Naive thymus-derived CD8-positive, alpha-beta T cell (primary cell): Measurements from ENCODE around the gene ISYNA1. TPM values are rescaled to one million over a fixed set of nuclear protein-coding genes. Genes with fewer than 3 reads are reported as not detected.

ENCODE experiments used
- ATAC-seq, 2 donors: fragments of 150-1000 bp; cut with Tn5 transposase in 1 of 2; sonication (Bioruptor Pico), chemical (Tn5 transposase) in 1 of 2; 1 replicate in 1 of 2; 2 replicates in 1 of 2; pipeline ENCODE4 v1.10.0; 2021; ENCODE audit warnings: mild to moderate bottlenecking in 2 of 2, moderate library complexity in 2 of 2
- POLR2A ChIA-PET: fragments of 350-600 bp; sonication (Branson Sonifier 250); formaldehyde crosslinking; loops from one replicate; lab custom pipeline; 2021; ENCODE audit warnings: antibody characterized with exemption; lab: Charles Lee
- DNase-seq, 10 donors: peaks; one replicate each; pipeline versions ENCODE4 v3.0.0 to v3.0.0-alpha.2; 2020 to 2022
- H3K27ac Mint-ChIP-seq, 10 donors: one replicate each; pipeline ENCODE4 v1.8.0; 2020 to 2022; ENCODE audit warnings: mild to moderate bottlenecking in 10 of 10, mixed read lengths in 10 of 10, moderate library complexity in 4 of 10, inconsistent platforms in 1 of 10
- H3K27me3 Mint-ChIP-seq, 5 donors: one replicate each; pipeline ENCODE4 v1.8.0; 2021 to 2022; ENCODE audit warnings: mixed read lengths in 5 of 5
- H3K36me3 Mint-ChIP-seq, 3 donors: one replicate each; pipeline ENCODE4 v1.8.0; 2020 to 2022; ENCODE audit warnings: mixed read lengths in 3 of 3, mild to moderate bottlenecking in 2 of 3, inconsistent platforms in 1 of 3
- H3K4me1 Mint-ChIP-seq, 4 donors: one replicate each; pipeline ENCODE4 v1.8.0; 2021 to 2022; ENCODE audit warnings: mixed read lengths in 4 of 4
- H3K4me3 Mint-ChIP-seq, 10 donors: one replicate each; pipeline ENCODE4 v1.8.0; 2020 to 2022; ENCODE audit warnings: mild to moderate bottlenecking in 10 of 10, mixed read lengths in 10 of 10, moderate library complexity in 6 of 10, inconsistent platforms in 1 of 10
- H3K9me3 Mint-ChIP-seq, 9 donors: one replicate each; pipeline ENCODE4 v1.8.0; 2020 to 2022; ENCODE audit warnings: mixed read lengths in 9 of 9, mild to moderate bottlenecking in 3 of 9, inconsistent platforms in 1 of 9, moderate library complexity in 1 of 9
- polyA plus RNA-seq, 3 donors: library from polyadenylated mRNA; unstranded; fragments of 300-500 nt; fragmentation: Illumina TruSeq; gene quantifications; one replicate each; pipeline ENCODE4 v1.2.3, GENCODE V29; 2021
- total RNA-seq, 8 experiments: library from RNA in 2 of 8; stranded (reverse) in 2 of 8; gene quantifications; one replicate each; pipeline ENCODE4 v1.2.3 and lab custom pipeline; 2021 to 2026

Gene ISYNA1
- total RNA-seq (10 to 100 TPM; 62.5 to 63.7 TPM), polyA plus RNA-seq (10 to 100 TPM; 28.3 to 53.2 (median 40.4) TPM), total RNA-seq (lab: John Stamatoyannopoulos, UW) (13.2 to 30.6 (median 23.6) reads per million in 6 experiments)

- POLR2A ChIA-PET = interaction anchor here (0.6 to 1.1 kb wide), 9 partner anchors 9 to 262 kb away, joined by 3 to 7 read pairs (median 4); partner anchors contain the start of genes ELL, JUND and SSBP4
- H3K9me3 Mint-ChIP-seq = peaks cover 0 to 2% (median 0%) of the 10 kb centered on the region in 9 donors
- no peaks in the 10 kb centered on the region for H3K27me3 Mint-ChIP-seq
- H3K4me1 Mint-ChIP-seq = peaks cover 16 to 58% (median 43%) of the 10 kb centered on the region in 4 donors
- ATAC-seq (peak; percentile 32 to 37), DNase-seq (peak; percentile 34 to 87 (median 56))
- H3K27ac Mint-ChIP-seq = peak within 1 kb of the TSS in 9 of 10 donors; percentile 37 to 89 (median 88)
- peaks cover 0 to under 1% (median 0%) of the 10 kb centered on the region in 3 donors for H3K36me3 Mint-ChIP-seq
- H3K4me3 Mint-ChIP-seq = peak within 1 kb of the TSS; percentile 74 to 89 (median 82)
Observed at GRCh38 chr19:18437491-18438330, at the start of gene ISYNA1. ISYNA1 (minus strand) TSS chr19:18438133; CDS start chr19:18437979, 154 bp downstream.

- no peaks in the 10 kb centered on the region for H3K9me3 Mint-ChIP-seq
- peak overlapping the region in 2 of 10 donors; percentile 19 to 60 for H3K4me3 Mint-ChIP-seq
- H3K36me3 Mint-ChIP-seq = peaks cover 0 to 3% (median 0%) of the 10 kb centered on the region in 3 donors
- no peak for ATAC-seq
- POLR2A ChIA-PET = no interaction called here
- H3K4me1 Mint-ChIP-seq = peaks cover 20 to 80% (median 67%) of the 10 kb centered on the region in 4 donors
- H3K27me3 Mint-ChIP-seq = no peaks in the 10 kb centered on the region
- peak overlapping the region in 7 of 10 donors; percentile 16 to 69 (median 59) for H3K27ac Mint-ChIP-seq
- no peak for DNase-seq
Observed at GRCh38 chr19:18486746-18487145, 48.8 kb upstream of the ISYNA1 start.

- no peak for DNase-seq
- ATAC-seq = peak in 1 of 2 donors; percentile 40
- POLR2A ChIA-PET = interaction anchor here (0.6 to 1.4 kb wide), 2 partner anchors 85 to 86 kb away, joined by 3 read pairs; partner anchors contain the start of gene UBA52
- peak overlapping the region in 4 of 10 donors; percentile 63 to 70 (median 67) for H3K27ac Mint-ChIP-seq
- no peaks in the 10 kb centered on the region for H3K27me3 Mint-ChIP-seq
- no peaks in the 10 kb centered on the region for H3K9me3 Mint-ChIP-seq
- H3K4me1 Mint-ChIP-seq = peaks cover 26 to 87% (median 74%) of the 10 kb centered on the region in 4 donors
- peak overlapping the region in 1 of 10 donors; percentile 26 for H3K4me3 Mint-ChIP-seq
- H3K36me3 Mint-ChIP-seq = peaks cover 0 to 3% (median 0%) of the 10 kb centered on the region in 3 donors
Observed at GRCh38 chr19:18484992-18485391, 47.1 kb upstream of the ISYNA1 start.

GRCh38 chr19:18483119-18483890 lies 45.4 kb upstream of the ISYNA1 start:
- no peaks in the 10 kb centered on the region for H3K27me3 Mint-ChIP-seq
- H3K36me3 Mint-ChIP-seq = peaks cover 0 to 3% (median 0%) of the 10 kb centered on the region in 3 donors
- H3K4me1 Mint-ChIP-seq = peaks cover 34 to 91% (median 77%) of the 10 kb centered on the region in 4 donors
- peak overlapping the region in 2 of 10 donors; percentile 14 to 52 for H3K27ac Mint-ChIP-seq
- DNase-seq = no peak
- no peak for ATAC-seq
- no peaks in the 10 kb centered on the region for H3K9me3 Mint-ChIP-seq
- peak overlapping the region in 1 of 10 donors; percentile 36 for H3K4me3 Mint-ChIP-seq
- POLR2A ChIA-PET = no interaction called here

GRCh38 chr19:18481505-18482222 lies 43.7 kb upstream of the ISYNA1 start:
- ATAC-seq (no peak), DNase-seq (no peak)
- POLR2A ChIA-PET = interaction anchor here (0.5 to 1.2 kb wide), 3 partner anchors 76 to 194 kb away, joined by 3 to 6 read pairs (median 4); partner anchors contain the start of gene KXD1
- Mint-ChIP-seq H3K4me3 (peak overlapping the region in 1 of 10 donors; percentile 13), H3K36me3 (peaks cover 0 to 3% (median 0%) of the 10 kb centered on the region in 3 donors), H3K27me3 (no peaks in the 10 kb centered on the region), H3K9me3 (no peaks in the 10 kb centered on the region), H3K27ac (peak overlapping the region in 4 of 10 donors; percentile 31 to 94 (median 88)), H3K4me1 (peaks cover 35 to 91% (median 79%) of the 10 kb centered on the region in 4 donors)

GRCh38 chr19:18480006-18480691 lies 42.2 kb upstream of the ISYNA1 start:
- no peak for DNase-seq
- peak overlapping the region in 8 of 10 donors; percentile 15 to 72 (median 42) for H3K4me3 Mint-ChIP-seq
- peaks cover 0 to 3% (median 0%) of the 10 kb centered on the region in 3 donors for H3K36me3 Mint-ChIP-seq
- peaks cover 41 to 88% (median 78%) of the 10 kb centered on the region in 4 donors for H3K4me1 Mint-ChIP-seq
- ATAC-seq = no peak
- H3K27me3 Mint-ChIP-seq = no peaks in the 10 kb centered on the region
- peak overlapping the region in 9 of 10 donors; percentile 50 to 94 (median 88) for H3K27ac Mint-ChIP-seq
- no peaks in the 10 kb centered on the region for H3K9me3 Mint-ChIP-seq
- POLR2A ChIA-PET = no interaction called here

- Mint-ChIP-seq H3K27ac (peak overlapping the region; percentile 76 to 94 (median 86)), H3K4me1 (peaks cover 39 to 90% (median 79%) of the 10 kb centered on the region in 4 donors), H3K27me3 (no peaks in the 10 kb centered on the region), H3K9me3 (no peaks in the 10 kb centered on the region), H3K36me3 (peaks cover 0 to 3% (median 0%) of the 10 kb centered on the region in 3 donors), H3K4me3 (peak overlapping the region in 9 of 10 donors; percentile 44 to 74 (median 52))
- POLR2A ChIA-PET = interaction anchor here (0.9 kb wide), 1 partner anchor 18 kb away, joined by 4 read pairs; no protein-coding TSS in a partner anchor
- peak in 1 of 10 donors; percentile 29 for DNase-seq
- peak; percentile 59 to 64 for ATAC-seq
Observed at GRCh38 chr19:18478545-18479311, 40.8 kb upstream of the ISYNA1 start.

GRCh38 chr19:18477974-18478373 lies 40.0 kb upstream of the ISYNA1 start:
- Mint-ChIP-seq H3K4me1 (peaks cover 36 to 87% (median 76%) of the 10 kb centered on the region in 4 donors), H3K27ac (peak overlapping the region in 8 of 10 donors; percentile 24 to 94 (median 85)), H3K27me3 (no peaks in the 10 kb centered on the region), H3K9me3 (no peaks in the 10 kb centered on the region), H3K4me3 (peak overlapping the region in 3 of 10 donors; percentile 2 to 33 (median 30)), H3K36me3 (peaks cover 0 to under 1% (median 0%) of the 10 kb centered on the region in 3 donors)
- POLR2A ChIA-PET = interaction anchor here (0.9 kb wide), 1 partner anchor 17 kb away, joined by 4 read pairs; no protein-coding TSS in a partner anchor
- DNase-seq = no peak
- no peak for ATAC-seq

- Mint-ChIP-seq H3K36me3 (peaks cover 0 to 7% (median 0%) of the 10 kb centered on the region in 3 donors), H3K27ac (peak overlapping the region in 9 of 10 donors; percentile 19 to 94 (median 83)), H3K27me3 (no peaks in the 10 kb centered on the region), H3K4me3 (peak overlapping the region in 5 of 10 donors; percentile 15 to 43 (median 33)), H3K9me3 (no peaks in the 10 kb centered on the region), H3K4me1 (peaks cover 36 to 81% (median 74%) of the 10 kb centered on the region in 4 donors)
- POLR2A ChIA-PET = no interaction called here
- DNase-seq (no peak), ATAC-seq (no peak)
Observed at GRCh38 chr19:18477042-18477779, 39.3 kb upstream of the ISYNA1 start.
